MM.1S (cell line): Measurements from ENCODE around the gene SUSD3.

Experiments
- EZH2 ChIP-seq: fragments of 300-600 bp; sonication (generic); optimal IDR thresholded peaks from 2 replicates; pipeline ENCODE3; 2017; ENCODE audit warnings: low read depth, mild to moderate bottlenecking, antibody characterized with exemption, low read length, mixed read lengths
- EZH2phosphoT487 ChIP-seq: fragments of 300-600 bp; sonication (generic); IDR thresholded peaks from 2 replicates; pipeline ENCODE4 v1.6.1; 2018; ENCODE audit warnings: antibody characterized with exemption, low read length
- TF ChIP-seq, protein P1 (sequence below): fragments of 300-600 bp; sonication (generic); IDR thresholded peaks from 2 replicates; pipeline ENCODE4 v1.5.1; 2016; ENCODE audit warnings: antibody characterized with exemption, low read length, mixed read lengths

- TF ChIP-seq, protein P1, sequence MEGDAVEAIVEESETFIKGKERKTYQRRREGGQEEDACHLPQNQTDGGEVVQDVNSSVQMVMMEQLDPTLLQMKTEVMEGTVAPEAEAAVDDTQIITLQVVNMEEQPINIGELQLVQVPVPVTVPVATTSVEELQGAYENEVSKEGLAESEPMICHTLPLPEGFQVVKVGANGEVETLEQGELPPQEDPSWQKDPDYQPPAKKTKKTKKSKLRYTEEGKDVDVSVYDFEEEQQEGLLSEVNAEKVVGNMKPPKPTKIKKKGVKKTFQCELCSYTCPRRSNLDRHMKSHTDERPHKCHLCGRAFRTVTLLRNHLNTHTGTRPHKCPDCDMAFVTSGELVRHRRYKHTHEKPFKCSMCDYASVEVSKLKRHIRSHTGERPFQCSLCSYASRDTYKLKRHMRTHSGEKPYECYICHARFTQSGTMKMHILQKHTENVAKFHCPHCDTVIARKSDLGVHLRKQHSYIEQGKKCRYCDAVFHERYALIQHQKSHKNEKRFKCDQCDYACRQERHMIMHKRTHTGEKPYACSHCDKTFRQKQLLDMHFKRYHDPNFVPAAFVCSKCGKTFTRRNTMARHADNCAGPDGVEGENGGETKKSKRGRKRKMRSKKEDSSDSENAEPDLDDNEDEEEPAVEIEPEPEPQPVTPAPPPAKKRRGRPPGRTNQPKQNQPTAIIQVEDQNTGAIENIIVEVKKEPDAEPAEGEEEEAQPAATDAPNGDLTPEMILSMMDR: no peak
- TF ChIP-seq EZH2: no peak
- TF ChIP-seq EZH2phosphoT487: no peak
Measured at GRCh38 chr9:93059715-93060578, 1.4 kb downstream of the SUSD3 start.
